SKM-1 treated with dmso at 0.1 percent for 144 hours (cell line): Measurements from ENCODE around the gene FAM236B.
"Not testable (repeated sequence)": the region's sequence is repeated elsewhere in the genome, so short reads cannot be mapped to it uniquely, and the experiment has no call there.

Experiments
- DNase-seq: peaks from one replicate; lab custom pipeline; 2025; ENCODE audit not compliant: unreplicated experiment; lab: John Stamatoyannopoulos, UW

Gene FAM236B

DNA sequence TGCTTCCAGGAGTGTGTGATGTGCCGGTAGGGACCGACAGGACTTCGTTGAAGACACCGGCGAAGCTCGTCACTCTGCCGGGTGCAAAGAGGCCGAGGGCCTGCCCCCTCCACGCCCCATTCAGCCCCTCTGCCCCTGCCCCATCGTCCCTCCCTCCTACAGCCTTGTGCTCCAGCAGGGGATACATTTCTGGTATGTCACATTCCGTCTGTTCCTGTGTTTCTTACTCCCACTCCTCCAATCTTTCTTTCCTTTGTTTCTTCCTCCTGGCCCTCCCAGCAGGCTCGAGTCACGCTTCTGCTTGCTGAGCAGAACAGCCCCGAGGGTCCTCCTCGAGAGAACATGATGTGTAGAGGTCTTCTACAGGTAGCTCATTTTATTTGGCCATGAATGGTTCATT lies at the start of gene FAM236B:
TSS of gene FAM236B (minus strand) at position 101 of the 400 bp plus-strand sequence. CDS start at position 1, 100 bp downstream.
- not testable (repeated sequence) for DNase-seq

DNA sequence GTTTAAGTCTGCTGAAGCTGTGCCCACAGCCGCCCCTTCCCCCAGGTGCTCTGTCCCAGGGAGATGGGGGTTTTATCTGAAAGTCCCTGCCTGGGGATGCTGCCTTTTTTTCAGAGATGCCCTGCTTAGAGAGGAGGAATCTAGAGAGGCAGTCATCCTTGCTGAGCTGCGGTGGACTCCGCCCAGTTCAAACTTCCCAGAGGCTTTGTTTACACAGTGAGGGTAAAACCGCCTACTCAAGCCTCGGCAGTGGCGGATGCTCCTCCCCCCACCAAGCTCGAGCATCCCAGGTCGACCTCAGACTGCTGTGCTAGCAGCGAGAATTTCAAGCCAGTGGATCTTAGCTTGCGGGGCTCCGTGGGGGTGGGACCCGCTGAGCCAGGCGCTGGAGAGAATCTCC lies 48.2 kb upstream of the FAM236B start:
- DNase-seq = not testable (repeated sequence)

GRCh38 chrX:72808110-72808509 lies 25.6 kb upstream of the FAM236B start, which contains the start of gene FAM236D:
FAM236D (minus strand) TSS chrX:72808210; CDS start chrX:72808110, 100 bp downstream.
- not testable (repeated sequence) for DNase-seq

DNA sequence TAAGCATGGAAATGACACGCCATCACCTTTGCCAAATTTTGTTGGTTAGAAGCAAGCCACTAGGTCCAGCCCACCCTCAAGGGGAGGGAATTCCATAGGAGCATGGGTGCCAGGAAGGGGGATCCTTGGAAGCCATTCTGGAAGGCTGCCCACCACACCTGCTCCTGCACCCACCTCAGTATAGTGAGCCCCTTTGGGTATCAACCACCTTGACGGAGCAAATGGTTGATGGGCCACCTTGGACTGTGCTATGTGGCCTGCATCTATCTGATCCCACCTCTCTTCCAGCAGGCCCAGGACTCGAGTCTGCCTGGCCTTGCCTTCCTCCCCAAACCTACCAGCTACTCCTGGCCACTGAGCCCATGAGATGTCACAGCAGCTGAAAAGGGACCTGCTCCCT lies 7.9 kb upstream of the FAM236B start:
- not testable (repeated sequence) for DNase-seq

GRCh38 chrX:72788142-72788541 lies 5.7 kb upstream of the FAM236B start:
- not testable (repeated sequence) for DNase-seq

DNA sequence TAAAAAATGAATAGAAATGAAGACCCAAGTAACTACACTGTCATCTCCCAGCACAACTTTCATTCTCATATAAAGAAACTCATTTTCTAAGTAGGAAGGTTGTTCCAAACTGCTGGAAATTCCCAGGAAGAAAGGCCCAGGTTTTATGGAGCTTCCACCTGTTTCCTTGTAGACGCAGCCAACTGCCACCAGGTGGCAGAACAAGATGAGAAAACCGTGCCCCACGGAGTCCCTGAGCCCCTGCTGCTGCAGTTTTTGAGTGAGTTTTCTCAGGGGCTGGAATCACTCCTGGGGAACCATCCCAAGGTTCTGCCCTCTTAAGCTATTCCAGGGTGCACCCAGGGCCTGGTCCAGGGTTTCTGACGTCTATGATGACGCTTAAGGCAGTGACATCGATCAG lies 1.5 kb upstream of the FAM236B start:
- DNase-seq = not testable (repeated sequence)

DNA sequence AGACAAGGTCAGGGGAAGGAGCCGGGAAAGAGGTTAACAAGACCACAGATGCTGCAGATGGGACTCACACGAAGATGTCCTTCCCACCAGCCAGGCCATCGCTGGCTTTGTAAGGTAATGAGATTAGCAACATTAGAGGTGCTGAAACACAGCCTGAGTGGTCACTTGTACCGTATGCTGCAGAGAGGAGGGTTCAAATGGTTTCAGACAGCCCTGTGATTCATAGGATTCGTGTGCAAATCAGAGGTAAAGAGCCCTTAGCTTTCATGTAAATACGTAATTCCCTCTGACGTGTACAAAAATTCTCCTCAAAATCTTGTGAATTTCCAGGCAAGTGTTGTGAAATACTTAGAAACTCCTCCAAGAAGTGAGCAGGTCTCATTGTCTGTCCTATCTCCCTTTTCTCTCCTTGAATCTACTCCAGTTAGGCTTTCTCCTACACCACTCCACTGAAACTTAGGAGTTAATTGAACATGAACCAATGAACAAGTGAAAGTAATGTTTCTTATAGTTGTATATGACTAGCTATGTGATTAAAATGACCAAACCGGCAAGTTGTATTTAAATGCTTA lies 991 bp upstream of the FAM236B start:
- DNase-seq = not testable (repeated sequence)

DNA sequence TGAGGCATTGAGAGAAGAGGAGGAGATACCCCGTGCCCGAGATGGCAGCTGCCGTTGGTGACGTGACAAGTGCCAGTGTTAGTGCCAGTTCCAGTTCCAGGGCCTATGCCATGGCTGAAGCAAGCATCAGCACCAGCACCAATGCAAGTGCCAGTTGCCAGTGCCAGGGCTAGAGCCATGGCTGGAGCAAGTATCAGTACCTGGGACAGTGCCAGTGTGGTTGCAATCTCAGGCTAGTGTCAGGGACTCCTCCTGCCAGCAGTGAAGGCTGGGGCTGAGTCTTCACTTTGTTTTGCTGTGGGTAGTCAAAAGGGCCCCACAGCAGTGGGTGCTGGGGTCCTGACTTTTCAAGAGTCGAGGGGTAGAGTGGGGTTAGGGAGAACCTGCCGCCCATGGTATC lies 4.3 kb downstream of the FAM236B start:
- DNase-seq = not testable (repeated sequence)

GRCh38 chrX:72777467-72777790 lies 5.0 kb downstream of the FAM236B start:
- not testable (repeated sequence) for DNase-seq

GRCh38 chrX:72776653-72777466 lies 5.6 kb downstream of the FAM236B start, which contains the start of gene DMRTC1B:
DMRTC1B (plus strand) TSS chrX:72776890; CDS start chrX:72845136, 68,246 bp downstream.
- DNase-seq = not testable (repeated sequence)

GRCh38 chrX:72760454-72760853 lies 22.0 kb downstream of the FAM236B start:
- not testable (repeated sequence) for DNase-seq

GRCh38 chrX:72748545-72748944 lies 33.9 kb downstream of the FAM236B start:
- DNase-seq = not testable (repeated sequence)

GRCh38 chrX:72745546-72745945 lies 36.9 kb downstream of the FAM236B start:
- not testable (repeated sequence) for DNase-seq

- no peak for DNase-seq
These were observed 46.9 kb downstream of the FAM236B start for GRCh38 chrX:72735561-72735960.

- not testable (repeated sequence) for DNase-seq
These were observed 48.8 kb downstream of the FAM236B start for GRCh38 chrX:72733636-72734035.
